Thyroid gland (tissue), 4 donors: ENCODE data around the gene PLA2G4D. TPM values are rescaled to one million over a fixed set of nuclear protein-coding genes. Genes with fewer than 3 reads are reported as not detected.

ENCODE experiments used
- DNase-seq, 2 donors: peaks; one replicate each; pipeline ENCODE4 v3.0.0-alpha.2; 2019
- H3K27ac ChIP-seq, 3 donors: fragments of 200-600 bp; sonication (generic); 1 replicate in 2 of 3; 2 replicates in 1 of 3; pipeline ENCODE4 v1.5.1; 2016 to 2019; ENCODE audit warnings: mild to moderate bottlenecking in 1 of 3, moderate library complexity in 1 of 3
- H3K27me3 ChIP-seq: fragments of 200-600 bp; sonication (generic); one replicate; pipeline ENCODE4 v1.5.1; 2019
- H3K36me3 ChIP-seq, 2 donors: fragments of 200-600 bp; sonication (generic); one replicate each; pipeline ENCODE4 v1.5.1; 2016 to 2019
- H3K4me1 ChIP-seq, 2 donors: fragments of 200-600 bp; sonication (generic); one replicate each; pipeline ENCODE4 v1.5.1; 2017 to 2019
- H3K4me3 ChIP-seq, 3 donors: fragments of 200-600 bp; sonication (generic); replicated peaks in 1 of 3; 1 replicate in 2 of 3; 2 replicates in 1 of 3; pipeline ENCODE4 v1.5.1; 2016; ENCODE audit warnings: mild to moderate bottlenecking in 1 of 3
- H3K9me3 ChIP-seq: fragments of 200-600 bp; sonication (generic); one replicate; pipeline ENCODE4 v1.5.1; 2017
- POLR2A ChIP-seq, 2 donors: fragments of 450-650 bp; IDR thresholded peaks; one replicate each; pipeline ENCODE4 v1.6.1; 2017; ENCODE audit warnings: antibody characterized with exemption in 2 of 2, mild to moderate bottlenecking in 2 of 2, moderate library complexity in 1 of 2
- WGBS, 2 donors: methylation state at CpG; one replicate each; pipeline ENCODE4 v1.1.5; 2017; 5-methylcytosine and 5-hydroxymethylcytosine counted together
- intact Hi-C: fragments of 100-400 bp; cut with DNase I; formaldehyde crosslinking; loops from one replicate; pipeline ENCODE4 v1.15.1; 2023
- total RNA-seq, 4 donors: library from RNA; depleted of rRNA; stranded (reverse); fragments of >200 nt; gene quantifications; one replicate each; pipeline ENCODE4 v1.2.3, GENCODE V29; 2016
- TF ChIP-seq, protein P1 (sequence below), 6 experiments: fragments of 200-600 bp in 3 of 6; fragments of 450-650 bp in 3 of 6; sonication (generic) in 3 of 6; IDR thresholded peaks; one replicate each; pipeline ENCODE4 v1.5.1; 2016 to 2019; ENCODE audit warnings: antibody characterized with exemption in 6 of 6, mild to moderate bottlenecking in 2 of 6, inconsistent platforms in 1 of 6, moderate library complexity in 1 of 6

The PLA2G4D gene
- total RNA-seq, 4 donors from 2014 or later: not detected

- Histone ChIP-seq H3K4me1 (no peaks in the 10 kb centered on the region), H3K36me3 (no peaks in the 10 kb centered on the region), H3K27ac (no peak overlapping the region), H3K9me3 (no peaks in the 10 kb centered on the region), H3K27me3 (no peaks in the 10 kb centered on the region), H3K4me3 (no peak overlapping the region)
- WGBS, 2 donors: 45 to 46% methylated on average over 10 of the region's 10 CpGs
- DNase-seq: no peak
- TF ChIP-seq, protein P1, sequence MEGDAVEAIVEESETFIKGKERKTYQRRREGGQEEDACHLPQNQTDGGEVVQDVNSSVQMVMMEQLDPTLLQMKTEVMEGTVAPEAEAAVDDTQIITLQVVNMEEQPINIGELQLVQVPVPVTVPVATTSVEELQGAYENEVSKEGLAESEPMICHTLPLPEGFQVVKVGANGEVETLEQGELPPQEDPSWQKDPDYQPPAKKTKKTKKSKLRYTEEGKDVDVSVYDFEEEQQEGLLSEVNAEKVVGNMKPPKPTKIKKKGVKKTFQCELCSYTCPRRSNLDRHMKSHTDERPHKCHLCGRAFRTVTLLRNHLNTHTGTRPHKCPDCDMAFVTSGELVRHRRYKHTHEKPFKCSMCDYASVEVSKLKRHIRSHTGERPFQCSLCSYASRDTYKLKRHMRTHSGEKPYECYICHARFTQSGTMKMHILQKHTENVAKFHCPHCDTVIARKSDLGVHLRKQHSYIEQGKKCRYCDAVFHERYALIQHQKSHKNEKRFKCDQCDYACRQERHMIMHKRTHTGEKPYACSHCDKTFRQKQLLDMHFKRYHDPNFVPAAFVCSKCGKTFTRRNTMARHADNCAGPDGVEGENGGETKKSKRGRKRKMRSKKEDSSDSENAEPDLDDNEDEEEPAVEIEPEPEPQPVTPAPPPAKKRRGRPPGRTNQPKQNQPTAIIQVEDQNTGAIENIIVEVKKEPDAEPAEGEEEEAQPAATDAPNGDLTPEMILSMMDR (IDR thresholded peaks at IDR 0.05): no peak
- TF ChIP-seq POLR2A (IDR thresholded peaks at IDR 0.05): no peak
- intact Hi-C loops: no loop called here
These were observed 27.5 kb downstream of the PLA2G4D start for GRCh38 chr15:42066764-42067415.

DNA sequence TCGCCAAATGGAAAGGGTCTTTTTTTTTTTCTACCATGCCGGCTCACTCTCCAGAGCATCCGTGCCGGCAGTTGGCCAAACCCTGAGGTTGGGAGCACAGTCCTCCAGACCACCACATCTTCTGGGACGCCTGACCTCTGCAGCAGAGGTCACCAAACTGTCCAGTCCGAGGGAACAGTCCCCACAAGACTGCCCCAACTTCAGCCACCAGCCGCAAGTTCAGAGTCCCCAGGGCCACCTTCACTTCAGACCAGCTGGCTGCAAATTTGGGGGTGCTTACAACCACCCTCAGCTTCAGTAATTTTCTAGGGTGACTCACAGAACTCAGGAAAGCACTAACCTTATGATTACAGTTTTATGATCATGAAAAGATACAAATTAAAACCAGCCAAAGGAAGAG, 28.9 kb downstream of the PLA2G4D start:
- no peak overlapping the region for H3K4me3 ChIP-seq

DNA sequence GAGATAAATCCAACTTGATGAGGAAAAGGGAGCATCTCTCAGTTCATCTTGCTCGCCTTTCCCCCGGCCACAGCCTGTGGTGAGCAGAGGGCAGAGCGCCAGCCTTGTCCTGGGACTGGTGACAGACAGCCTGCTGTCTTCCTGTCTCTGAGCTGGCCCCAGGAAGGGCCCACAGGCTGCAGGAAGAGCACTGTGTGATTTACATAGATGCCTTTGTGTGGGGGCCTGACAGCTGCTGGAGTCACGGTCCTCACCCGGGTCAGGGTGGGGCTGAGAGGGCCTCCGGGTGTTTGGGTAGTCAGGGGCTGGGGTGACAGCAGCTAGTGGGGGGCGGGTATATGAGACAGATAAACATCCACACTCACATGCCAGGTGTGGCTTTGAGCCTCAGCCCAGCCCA, 29.3 kb downstream of the PLA2G4D start:
- TF ChIP-seq, protein P1 (IDR thresholded peaks at IDR 0.05): no peak
- no peak for TF ChIP-seq POLR2A (IDR thresholded peaks at IDR 0.05)
- H3K4me3 ChIP-seq: no peak overlapping the region
- H3K9me3 ChIP-seq: no peaks in the 10 kb centered on the region
- WGBS, 2 donors: 43 to 69% methylated on average over 5 to 6 of the region's 7 CpGs
- H3K4me1 ChIP-seq: no peaks in the 10 kb centered on the region
- H3K36me3 ChIP-seq: no peaks in the 10 kb centered on the region
- intact Hi-C loops: no loop called here
- DNase-seq: peak in 1 of 2 donors; percentile 36
- no peaks in the 10 kb centered on the region for H3K27me3 ChIP-seq
- no peak overlapping the region for H3K27ac ChIP-seq

More for the DNA sequence above, 28.9 kb downstream of the PLA2G4D start:
- Histone ChIP-seq H3K9me3 (no peaks in the 10 kb centered on the region), H3K27ac (no peak overlapping the region), H3K27me3 (no peaks in the 10 kb centered on the region), H3K4me1 (no peaks in the 10 kb centered on the region), H3K36me3 (no peaks in the 10 kb centered on the region)
- intact Hi-C loops: no loop called here
- DNase-seq: no peak
- WGBS, 2 donors: 58 to 85% methylated on average over 2 to 7 of the region's 7 CpGs
- no peak for TF ChIP-seq POLR2A (IDR thresholded peaks at IDR 0.05)
- TF ChIP-seq, protein P1 (IDR thresholded peaks at IDR 0.05): no peak

- Histone ChIP-seq H3K4me1 (peaks cover 0 to 3% of the 10 kb centered on the region in 2 donors), H3K27ac (no peak overlapping the region), H3K9me3 (no peaks in the 10 kb centered on the region), H3K36me3 (no peaks in the 10 kb centered on the region), H3K27me3 (no peaks in the 10 kb centered on the region), H3K4me3 (no peak overlapping the region)
- TF ChIP-seq POLR2A (IDR thresholded peaks at IDR 0.05): no peak
- TF ChIP-seq, protein P1 (IDR thresholded peaks at IDR 0.05): no peak
- DNase-seq: no peak
- intact Hi-C loops: loop anchor here (5.0 kb wide), 1 partner anchor 77 kb away; no protein-coding TSS in a partner anchor
- WGBS, 2 donors: 70 to 87% methylated on average over 4 of the region's 4 CpGs
These were observed 30.1 kb downstream of the PLA2G4D start for GRCh38 chr15:42064271-42064670.

- H3K27me3 ChIP-seq: no peaks in the 10 kb centered on the region
- H3K4me3 ChIP-seq: no peak overlapping the region
- H3K27ac ChIP-seq: no peak overlapping the region
- TF ChIP-seq, protein P1 (IDR thresholded peaks at IDR 0.05): no peak
- no peak for TF ChIP-seq POLR2A (IDR thresholded peaks at IDR 0.05)
- H3K9me3 ChIP-seq: no peaks in the 10 kb centered on the region
- intact Hi-C loops: loop anchor here (5.0 kb wide), 1 partner anchor 76 kb away; no protein-coding TSS in a partner anchor
- H3K36me3 ChIP-seq: no peaks in the 10 kb centered on the region
- no peak for DNase-seq
- H3K4me1 ChIP-seq: peaks cover 0 to 10% of the 10 kb centered on the region in 2 donors
- WGBS, 2 donors: 88 to 92% methylated on average over 12 of the region's 12 CpGs
These were observed 31.1 kb downstream of the PLA2G4D start for GRCh38 chr15:42063122-42063848.
